Measurements from ENCODE around the gene LRCH1.

LRCH1 gene

DNA sequence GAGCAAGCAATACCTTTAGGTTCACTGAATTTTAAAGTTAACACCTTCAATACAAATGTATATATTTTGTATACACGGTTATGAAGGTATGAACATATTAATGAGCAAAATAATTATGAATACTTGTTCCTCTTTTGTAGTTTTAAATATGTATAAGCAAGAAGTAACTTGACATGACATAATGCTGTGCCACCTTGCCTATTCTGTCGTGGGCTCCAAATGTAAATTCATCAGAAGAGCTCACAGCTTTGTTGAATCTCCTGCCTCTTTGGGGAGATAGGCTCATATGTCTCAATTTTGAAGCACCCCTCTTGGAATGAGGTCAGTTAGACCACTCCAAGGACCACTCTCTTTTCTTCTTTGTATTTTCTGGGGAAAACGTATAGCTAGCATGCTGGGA is 59.3 kb downstream of the LRCH1 start:
- no peak for DNase-seq (ENCODE audit: low read depth in 2 of 3, low spot score in 1 of 3)

GRCh38 chr13:46613409-46614049 is 60.6 kb downstream of the LRCH1 start:
- DNase-seq (ENCODE audit: low read depth in 2 of 3, low spot score in 1 of 3), result no peak

GRCh38 chr13:46614582-46614981 is 61.6 kb downstream of the LRCH1 start:
- DNase-seq (ENCODE audit: low read depth in 2 of 3, low spot score in 1 of 3), result no peak

DNA sequence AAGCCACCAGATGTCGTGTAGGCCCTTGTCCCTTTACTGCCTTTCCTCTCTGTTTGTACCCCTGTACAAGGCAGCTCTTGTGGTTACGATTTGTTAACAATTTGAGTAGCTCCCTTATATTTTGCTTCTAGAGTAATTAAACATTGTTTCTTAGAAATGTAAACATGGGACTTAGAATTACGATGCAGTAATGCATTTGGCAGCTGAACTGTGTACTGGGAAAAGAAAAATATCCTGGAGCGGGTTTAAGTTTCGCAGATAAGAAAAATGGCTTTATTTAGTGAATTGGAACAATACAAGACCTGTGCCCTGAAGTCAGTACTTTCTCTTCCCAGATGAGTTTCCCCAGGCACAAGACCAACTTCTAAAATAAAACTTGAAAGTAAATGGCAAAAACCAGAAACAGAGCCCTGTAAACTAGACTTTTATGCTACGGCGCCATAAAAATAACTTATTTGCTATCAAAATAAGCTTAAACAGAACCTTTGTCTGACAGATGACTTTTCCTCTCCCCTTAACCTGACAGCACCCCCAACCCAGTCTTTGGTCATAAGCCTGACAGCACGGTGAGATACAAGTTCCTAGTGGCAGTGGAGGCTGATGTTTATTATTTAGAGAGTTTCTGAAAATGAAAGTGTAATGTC is 63.0 kb downstream of the LRCH1 start:
- DNase-seq (ENCODE audit: low read depth in 2 of 3, low spot score in 1 of 3), result no peak

- no peak for DNase-seq (ENCODE audit: low read depth in 2 of 3, low spot score in 1 of 3)
Measured at GRCh38 chr13:46617229-46617721, 64.3 kb downstream of the LRCH1 start.

DNA sequence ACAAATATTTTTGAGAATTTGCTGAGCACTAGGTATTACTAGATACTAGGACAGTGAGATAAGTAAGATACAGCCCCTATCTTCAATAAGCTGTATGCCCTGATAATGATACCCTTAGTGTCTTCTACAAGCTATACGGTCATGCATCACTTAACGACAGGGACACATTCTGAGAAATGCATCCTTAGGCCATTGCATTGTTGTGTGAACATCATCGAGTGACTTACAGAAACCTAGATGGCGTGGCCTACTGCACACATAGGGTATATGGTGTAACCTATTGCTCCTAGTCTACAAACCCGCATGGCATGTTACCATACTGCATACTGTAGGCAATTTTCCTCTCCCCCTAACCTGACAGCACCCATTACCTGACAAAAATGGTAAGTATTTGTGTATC is 64.9 kb downstream of the LRCH1 start:
- DNase-seq (ENCODE audit: low read depth in 2 of 3, low spot score in 1 of 3), result no peak

GRCh38 chr13:46618694-46619254 is 65.8 kb downstream of the LRCH1 start:
- no peak for DNase-seq (ENCODE audit: low read depth in 2 of 3, low spot score in 1 of 3)

- no peak for DNase-seq (ENCODE audit: low read depth in 2 of 3, low spot score in 1 of 3)
Measured at GRCh38 chr13:46620029-46620428, 67.1 kb downstream of the LRCH1 start.

DNA sequence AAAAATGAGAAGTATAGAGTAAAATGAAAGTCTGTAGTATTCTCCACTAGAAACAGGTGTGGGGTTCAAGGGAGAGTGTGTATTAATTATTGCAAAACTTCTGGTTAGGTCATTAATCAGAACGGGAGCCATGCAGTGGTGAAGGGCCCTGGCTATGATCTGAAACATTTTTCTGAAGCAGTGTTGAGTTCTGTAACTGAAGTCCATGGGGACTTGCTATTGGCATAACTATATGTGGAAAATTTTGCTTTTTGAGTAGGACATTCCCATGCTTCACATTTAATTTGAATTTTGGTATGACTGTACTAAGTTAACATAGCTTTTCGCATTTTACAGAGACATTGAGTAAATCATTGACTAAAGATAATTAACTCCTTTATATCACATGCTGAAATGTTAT is 67.5 kb downstream of the LRCH1 start:
- no peak for DNase-seq (ENCODE audit: low read depth in 2 of 3, low spot score in 1 of 3)

DNA sequence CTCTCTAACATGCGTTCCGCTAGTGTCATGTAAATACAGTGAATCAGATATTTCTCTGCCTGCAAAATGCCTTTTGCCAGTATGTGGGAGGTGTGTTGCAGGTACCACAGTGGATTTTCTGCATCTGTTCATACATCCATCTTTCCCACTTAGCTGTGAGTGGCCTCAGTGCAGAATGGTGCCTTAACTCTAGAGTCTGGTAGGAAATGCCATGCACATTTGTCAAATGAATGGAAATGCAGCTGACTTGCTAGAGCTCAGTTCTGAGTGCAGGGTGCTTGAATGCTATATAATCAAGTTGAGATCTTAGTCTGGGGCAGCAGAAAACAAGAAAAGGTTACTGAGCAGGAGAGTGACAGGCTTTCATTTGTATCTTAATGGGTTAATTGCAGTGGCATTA is 68.2 kb downstream of the LRCH1 start:
- DNase-seq (ENCODE audit: low read depth in 2 of 3, low spot score in 1 of 3), result no peak

DNA sequence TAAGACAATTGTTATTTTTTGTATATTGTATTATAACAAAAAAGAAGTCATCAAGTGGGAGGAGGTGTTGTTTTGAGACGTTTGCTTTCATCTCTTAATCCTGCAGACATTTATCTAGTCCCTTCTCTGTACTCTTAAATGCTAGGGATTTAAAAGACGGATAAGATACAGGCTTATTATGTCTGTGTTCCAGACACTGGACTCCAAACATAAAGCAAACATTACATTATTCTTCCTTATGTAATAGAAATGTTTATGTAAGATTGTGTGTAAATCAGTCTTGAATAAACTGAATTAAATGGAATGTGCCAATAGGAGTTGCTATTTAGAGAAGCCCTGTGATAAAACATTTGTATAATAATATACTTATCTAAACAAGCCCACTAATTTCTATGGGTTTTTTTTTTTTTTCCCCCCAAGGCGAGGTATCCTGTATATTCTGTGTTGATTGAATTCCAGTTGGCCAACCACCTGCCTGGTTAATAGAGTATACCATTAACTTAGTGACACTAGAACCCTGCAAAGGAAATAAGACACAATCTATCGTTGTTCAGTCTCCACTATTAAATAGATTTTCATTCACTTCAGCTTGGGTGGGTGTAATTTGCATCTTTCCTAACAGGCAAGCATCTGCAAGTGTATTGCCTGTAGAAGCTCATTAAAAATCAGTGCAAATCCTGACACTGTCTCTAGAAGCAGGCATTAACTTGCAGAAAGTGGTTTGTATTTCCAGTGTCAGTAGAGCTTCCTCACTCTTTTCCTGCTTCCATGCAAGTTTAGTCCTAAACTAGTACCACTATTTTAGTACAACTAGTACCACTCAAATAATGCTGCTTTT is 69.0 kb downstream of the LRCH1 start:
- no peak for DNase-seq (ENCODE audit: low read depth in 2 of 3, low spot score in 1 of 3)

DNA sequence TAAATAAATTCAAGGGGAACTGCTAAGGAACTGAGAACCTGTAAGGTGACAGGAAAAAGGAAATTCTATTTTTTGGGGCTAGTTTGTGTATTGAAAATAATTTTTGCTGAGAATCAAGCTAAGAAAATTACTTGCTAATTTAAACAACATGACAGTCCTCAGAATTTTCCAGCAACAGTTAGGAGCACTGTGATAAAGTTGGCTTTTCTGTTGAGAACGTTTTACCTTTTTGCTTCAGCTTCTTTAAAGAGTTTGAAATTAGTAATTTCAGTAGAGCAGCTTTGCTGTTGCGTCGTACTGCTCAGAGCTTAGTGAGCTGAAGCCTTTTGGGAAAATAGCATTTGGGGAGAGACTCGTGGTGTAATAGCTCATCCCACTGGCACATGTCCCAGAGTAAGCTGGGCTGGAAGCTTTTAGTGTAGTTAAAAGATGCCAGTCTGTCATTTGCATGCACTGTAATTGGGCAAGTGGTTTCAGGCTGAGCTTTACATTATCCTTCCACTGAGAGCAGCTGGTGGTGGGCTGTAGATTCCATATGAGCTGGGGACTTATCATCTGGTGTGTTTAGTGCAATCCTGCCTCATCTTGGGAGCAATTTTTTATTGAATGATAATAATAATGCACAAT is 69.8 kb downstream of the LRCH1 start:
- no peak for DNase-seq (ENCODE audit: low read depth in 2 of 3, low spot score in 1 of 3)

DNA sequence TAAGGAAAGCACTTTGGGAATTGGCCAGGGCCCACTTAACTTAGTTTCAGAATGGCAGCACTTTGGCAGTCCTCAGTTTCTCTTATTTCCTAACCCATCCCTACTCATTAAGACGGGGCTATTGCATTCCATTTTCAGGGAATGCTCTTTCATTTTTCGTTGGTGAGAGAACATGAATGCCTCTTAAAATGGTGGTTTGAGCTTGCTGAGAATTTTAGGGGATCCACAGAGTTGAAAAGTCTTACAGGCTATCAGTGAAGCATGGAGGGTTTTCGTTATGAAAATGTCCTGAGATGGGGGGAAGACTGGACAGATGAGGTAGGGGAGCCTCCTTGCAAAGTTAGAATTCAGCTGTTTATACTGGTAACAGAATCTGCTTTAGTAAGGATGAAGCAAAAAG is 71.4 kb downstream of the LRCH1 start:
- no peak for DNase-seq (ENCODE audit: low read depth in 2 of 3, low spot score in 1 of 3)

DNA sequence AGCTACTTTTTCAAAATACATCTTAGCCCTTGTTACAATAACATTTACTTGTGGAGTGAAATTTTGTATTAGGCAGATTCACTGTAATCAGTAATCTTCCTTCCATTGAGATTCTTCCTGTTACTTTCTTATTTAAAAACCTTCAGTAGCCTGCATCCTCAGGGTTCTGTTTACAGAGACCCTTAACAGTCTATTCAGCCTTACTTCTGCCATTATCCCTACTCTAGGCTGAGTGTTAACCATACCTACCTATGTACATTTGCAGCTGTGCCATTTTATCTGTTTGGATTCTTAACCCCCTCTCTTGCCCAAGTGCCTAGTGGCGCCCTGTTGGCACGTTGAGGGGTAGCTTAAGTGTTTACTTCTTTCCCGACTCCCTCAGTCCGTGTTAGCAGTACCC is 71.9 kb downstream of the LRCH1 start:
- DNase-seq (ENCODE audit: low read depth in 2 of 3, low spot score in 1 of 3), result no peak

- DNase-seq (ENCODE audit: low read depth in 2 of 3, low spot score in 1 of 3), result no peak
Measured at GRCh38 chr13:46627462-46627861, 74.5 kb downstream of the LRCH1 start.

DNA sequence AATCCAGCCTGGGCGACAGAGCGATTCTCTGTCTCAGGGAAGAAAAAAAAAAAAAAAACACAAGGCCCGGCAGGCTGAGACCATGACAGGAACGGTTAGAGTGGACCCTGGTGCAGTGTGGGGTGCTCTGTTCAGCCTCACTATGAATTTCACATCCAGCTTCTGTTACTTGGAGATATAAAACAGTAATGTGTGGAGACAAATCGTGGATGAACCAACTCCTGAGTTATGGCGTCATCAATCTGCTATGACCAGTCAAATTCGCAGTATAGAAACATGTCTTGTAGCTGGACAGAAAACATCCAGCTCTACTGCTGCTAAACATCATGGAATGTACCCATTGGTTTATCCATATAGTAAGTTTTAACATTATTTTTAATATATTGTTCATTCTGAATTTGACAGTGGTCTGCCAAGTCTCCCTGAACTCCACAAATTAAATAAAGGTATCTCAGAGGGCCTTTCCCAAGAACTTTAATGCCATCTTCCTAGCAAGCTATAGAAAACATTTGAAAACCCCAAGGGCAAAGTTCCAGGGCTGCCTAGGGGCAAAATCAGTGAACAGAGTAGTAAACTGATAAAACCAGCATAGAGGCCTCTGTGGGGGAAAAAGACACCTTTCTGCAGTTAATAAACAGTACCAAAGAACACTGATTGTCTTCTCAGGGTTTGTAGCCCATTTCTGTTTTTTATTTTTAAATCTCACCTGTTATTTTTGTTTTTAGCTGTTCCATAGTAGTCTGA is 75.8 kb downstream of the LRCH1 start:
- no peak for DNase-seq (ENCODE audit: low read depth in 2 of 3, low spot score in 1 of 3)

DNA sequence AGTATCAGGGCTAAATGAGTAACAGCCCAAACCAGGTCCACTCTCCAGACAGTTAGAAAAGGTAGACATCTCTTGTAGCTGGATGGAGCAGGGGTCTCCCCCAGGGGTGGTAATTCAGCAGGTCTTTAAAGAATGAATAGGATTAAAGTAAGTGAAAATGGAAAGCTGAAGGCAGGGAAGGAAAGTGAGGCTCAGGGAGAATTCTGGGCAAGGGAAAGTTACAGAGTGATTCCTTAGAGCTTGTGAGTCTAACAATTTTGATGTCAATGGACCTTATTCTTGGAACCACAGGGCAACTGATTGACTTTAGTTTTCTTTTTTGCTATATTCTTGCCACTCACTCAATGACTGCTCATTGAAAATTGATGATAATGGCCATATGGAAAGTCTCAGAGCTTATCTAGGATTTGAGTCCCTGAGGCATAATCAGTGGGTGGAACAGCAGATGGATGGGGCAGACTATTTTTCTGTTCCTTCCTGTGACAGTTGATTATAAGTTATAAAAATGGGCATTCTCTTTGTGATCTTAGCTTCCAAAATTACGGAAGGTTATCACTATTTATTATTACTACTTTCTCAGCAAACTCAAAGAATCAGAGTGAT is 76.9 kb downstream of the LRCH1 start:
- DNase-seq (ENCODE audit: low read depth in 2 of 3, low spot score in 1 of 3), result no peak

- no peak for DNase-seq (ENCODE audit: low read depth in 2 of 3, low spot score in 1 of 3)
Measured at GRCh38 chr13:46630431-46631178, 77.6 kb downstream of the LRCH1 start.

DNA sequence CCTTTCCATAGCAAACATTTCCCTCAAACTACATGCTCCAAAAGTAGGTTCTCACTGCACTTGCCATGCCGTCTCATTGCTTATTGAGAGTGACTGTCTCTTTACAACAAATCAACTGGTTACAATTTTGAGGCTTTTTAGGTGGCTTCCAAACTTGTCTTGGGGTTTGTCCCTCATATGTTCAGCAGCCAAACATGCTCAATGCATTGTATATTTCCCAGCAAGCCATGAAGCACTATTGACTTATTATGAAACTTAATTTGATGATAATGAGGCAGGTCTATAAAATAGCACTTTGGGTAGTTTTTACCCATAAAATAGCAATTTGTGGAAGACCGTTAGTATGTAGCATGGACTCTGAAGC is 78.2 kb downstream of the LRCH1 start:
- DNase-seq (ENCODE audit: low read depth in 2 of 3, low spot score in 1 of 3), result no peak

DNA sequence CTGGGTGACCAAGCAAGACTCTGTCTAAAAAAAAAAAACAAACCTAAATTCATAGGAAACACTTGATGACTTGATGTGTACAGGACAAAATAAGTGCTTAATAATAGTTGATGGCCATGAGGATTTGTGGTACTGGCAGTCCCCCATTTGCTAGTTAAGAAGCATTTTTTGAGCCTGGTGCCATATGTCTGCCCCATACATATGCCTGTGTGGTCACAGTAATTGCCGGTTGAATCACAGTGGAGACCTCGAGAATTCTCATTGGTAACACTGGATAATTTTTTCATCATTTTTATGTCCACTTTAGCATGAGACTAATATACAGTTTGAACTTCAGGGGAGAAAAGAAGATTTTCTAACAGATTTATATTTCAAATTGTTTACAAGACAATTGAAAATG is 79.2 kb downstream of the LRCH1 start:
- no peak for DNase-seq (ENCODE audit: low read depth in 2 of 3, low spot score in 1 of 3)

Data from stimulated activated CD4-positive, alpha-beta T cell treated with anti-CD3 and anti-CD28 coated beads, Interleukin-12 subunit alpha, Interleukin-12 subunit beta, amount 100 ng/mL, for 48 hours (primary cell).